SK-N-SH treated with all-trans-retinoic acid at 6 μM for 48 hours (cell line): ENCODE measurements around the gene ZGPAT.

Source experiments
- ATAC-seq: fragments of 200-7000 bp; cut with Tn5 transposase; 3 replicates; pipeline ENCODE4 v1.9.1; 2020; ENCODE audit warnings: mild to moderate bottlenecking, moderate library complexity
- ARNTL ChIP-seq: fragments of 450-650 bp; formaldehyde crosslinking; IDR thresholded peaks from 2 replicates; pipeline ENCODE4 v1.5.0; 2020; ENCODE audit warnings: low read depth, mild to moderate bottlenecking, moderate library complexity, borderline replicate concordance
- BACH2 ChIP-seq: fragments of 250-450 bp; sonication (Bioruptor Pico); IDR thresholded peaks from 2 replicates; pipeline ENCODE4 v1.9.0; 2021; ENCODE audit warnings: mild to moderate bottlenecking, borderline replicate concordance
- CSDC2 ChIP-seq: fragments of 250-450 bp; sonication (Bioruptor Pico); IDR thresholded peaks from 2 replicates; pipeline ENCODE4 v1.5.0; 2020; ENCODE audit warnings: mild to moderate bottlenecking, moderate library complexity
- CSRNP3 ChIP-seq: fragments of 250-450 bp; sonication (Bioruptor Pico); IDR thresholded peaks from 2 replicates; pipeline ENCODE4 v1.5.1; 2021; ENCODE audit warnings: mild to moderate bottlenecking, moderate library complexity
- ESRRG ChIP-seq: fragments of 250-450 bp; sonication (Bioruptor Pico); IDR thresholded peaks from 2 replicates; pipeline ENCODE4 v1.6.1; 2021; ENCODE audit warnings: mild to moderate bottlenecking
- GLIS3 ChIP-seq: fragments of 250-450 bp; sonication (Bioruptor Pico); IDR thresholded peaks from 2 replicates; pipeline ENCODE4 v1.5.0; 2020; ENCODE audit warnings: mild to moderate bottlenecking, moderate library complexity
- ISL1 ChIP-seq: fragments of 250-450 bp; sonication (Bioruptor Pico); IDR thresholded peaks from 2 replicates; pipeline ENCODE4 v2.1.2; 2022; ENCODE audit warnings: mild to moderate bottlenecking, moderate library complexity
- OSR1 ChIP-seq: fragments of 250-450 bp; sonication (Bioruptor Pico); IDR thresholded peaks from 2 replicates; pipeline ENCODE4 v1.8.0; 2022; ENCODE audit warnings: moderate library complexity, mild to moderate bottlenecking, inconsistent platforms
- PATZ1 ChIP-seq: fragments of 250-450 bp; sonication (Bioruptor Pico); IDR thresholded peaks from 2 replicates; pipeline ENCODE4 v1.8.0; 2020; ENCODE audit warnings: mild to moderate bottlenecking, moderate library complexity, borderline replicate concordance
- POU6F1 ChIP-seq: fragments of 250-450 bp; sonication (Bioruptor Pico); IDR thresholded peaks from 2 replicates; pipeline ENCODE4 v1.8.0; 2021; ENCODE audit warnings: low read depth, mild to moderate bottlenecking, moderate library complexity, borderline replicate concordance
- PPARA ChIP-seq: fragments of 250-450 bp; sonication (Bioruptor Pico); IDR thresholded peaks from 2 replicates; pipeline ENCODE4 v1.5.0; 2020; ENCODE audit warnings: mild to moderate bottlenecking, borderline replicate concordance
- RARB ChIP-seq: fragments of 250-450 bp; sonication (Bioruptor Pico); IDR thresholded peaks from 2 replicates; pipeline ENCODE4 v1.8.0; 2021; ENCODE audit warnings: mild to moderate bottlenecking, moderate library complexity
- TCF4 ChIP-seq: fragments of 250-450 bp; sonication (Bioruptor Pico); IDR thresholded peaks from 2 replicates; pipeline ENCODE4 v1.8.0; 2021; ENCODE audit warnings: mild to moderate bottlenecking, moderate library complexity, borderline replicate concordance
- TOX ChIP-seq: fragments of 250-450 bp; sonication (Bioruptor Pico); IDR thresholded peaks from 2 replicates; pipeline ENCODE4 v1.8.0; 2021; ENCODE audit warnings: mild to moderate bottlenecking, moderate library complexity, borderline replicate concordance
- ZC3H10 ChIP-seq: fragments of 250-450 bp; sonication (Bioruptor Pico); IDR thresholded peaks from 2 replicates; pipeline ENCODE4 v1.5.1; 2021; ENCODE audit warnings: mild to moderate bottlenecking, moderate library complexity
- ZFP30 ChIP-seq: fragments of 450-650 bp; formaldehyde crosslinking; IDR thresholded peaks from 2 replicates; pipeline ENCODE4 v1.5.0; 2022; ENCODE audit warnings: mild to moderate bottlenecking, moderate library complexity
- ZNF70 ChIP-seq: fragments of 450-650 bp; formaldehyde crosslinking; IDR thresholded peaks from 2 replicates; pipeline ENCODE4 v1.5.0; 2020; ENCODE audit warnings: mild to moderate bottlenecking, moderate library complexity
- ZNF8 ChIP-seq: fragments of 450-650 bp; formaldehyde crosslinking; IDR thresholded peaks from 2 replicates; pipeline ENCODE4 v1.5.0; 2020; ENCODE audit warnings: mild to moderate bottlenecking, moderate library complexity
- TF ChIP-seq, protein P1 (sequence below): fragments of 250-450 bp; sonication (Bioruptor Pico); IDR thresholded peaks from 2 replicates; pipeline ENCODE4 v1.5.0; 2020; ENCODE audit warnings: mild to moderate bottlenecking, moderate library complexity

ZGPAT gene

DNA sequence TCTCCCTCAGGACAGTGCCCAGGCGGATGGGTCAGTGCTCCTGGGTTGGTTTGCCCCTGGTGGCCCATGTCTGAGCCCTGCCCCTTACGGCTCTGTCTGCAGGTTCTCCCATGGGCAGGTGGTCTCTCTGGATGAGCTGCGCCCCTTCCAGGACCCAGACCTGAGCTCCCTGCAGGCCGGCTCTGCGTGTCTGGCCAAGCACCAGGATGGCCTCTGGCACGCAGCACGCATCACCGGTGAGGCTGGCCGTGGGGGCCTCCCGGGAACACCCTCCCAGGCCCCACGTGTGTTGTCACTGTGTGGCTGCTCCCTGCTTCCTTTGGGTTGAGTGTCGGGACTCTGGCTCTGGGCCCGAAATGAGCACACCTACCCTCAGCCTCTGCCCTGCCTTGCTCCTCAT lies 25.3 kb downstream of the ZGPAT start:
- ATAC-seq: no peak
- TF ChIP-seq OSR1 (CRISPR knock-in tag) (no peak), ZNF70 (CRISPR knock-in tag) (no peak), ARNTL (CRISPR knock-in tag) (no peak), ZFP30 (no peak), ZC3H10 (no peak), PPARA (no peak), CSDC2 (CRISPR knock-in tag) (no peak), ESRRG (CRISPR knock-in tag) (no peak)
- TF ChIP-seq, protein P1, sequence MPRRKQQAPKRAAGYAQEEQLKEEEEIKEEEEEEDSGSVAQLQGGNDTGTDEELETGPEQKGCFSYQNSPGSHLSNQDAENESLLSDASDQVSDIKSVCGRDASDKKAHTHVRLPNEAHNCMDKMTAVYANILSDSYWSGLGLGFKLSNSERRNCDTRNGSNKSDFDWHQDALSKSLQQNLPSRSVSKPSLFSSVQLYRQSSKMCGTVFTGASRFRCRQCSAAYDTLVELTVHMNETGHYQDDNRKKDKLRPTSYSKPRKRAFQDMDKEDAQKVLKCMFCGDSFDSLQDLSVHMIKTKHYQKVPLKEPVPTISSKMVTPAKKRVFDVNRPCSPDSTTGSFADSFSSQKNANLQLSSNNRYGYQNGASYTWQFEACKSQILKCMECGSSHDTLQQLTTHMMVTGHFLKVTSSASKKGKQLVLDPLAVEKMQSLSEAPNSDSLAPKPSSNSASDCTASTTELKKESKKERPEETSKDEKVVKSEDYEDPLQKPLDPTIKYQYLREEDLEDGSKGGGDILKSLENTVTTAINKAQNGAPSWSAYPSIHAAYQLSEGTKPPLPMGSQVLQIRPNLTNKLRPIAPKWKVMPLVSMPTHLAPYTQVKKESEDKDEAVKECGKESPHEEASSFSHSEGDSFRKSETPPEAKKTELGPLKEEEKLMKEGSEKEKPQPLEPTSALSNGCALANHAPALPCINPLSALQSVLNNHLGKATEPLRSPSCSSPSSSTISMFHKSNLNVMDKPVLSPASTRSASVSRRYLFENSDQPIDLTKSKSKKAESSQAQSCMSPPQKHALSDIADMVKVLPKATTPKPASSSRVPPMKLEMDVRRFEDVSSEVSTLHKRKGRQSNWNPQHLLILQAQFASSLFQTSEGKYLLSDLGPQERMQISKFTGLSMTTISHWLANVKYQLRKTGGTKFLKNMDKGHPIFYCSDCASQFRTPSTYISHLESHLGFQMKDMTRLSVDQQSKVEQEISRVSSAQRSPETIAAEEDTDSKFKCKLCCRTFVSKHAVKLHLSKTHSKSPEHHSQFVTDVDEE (CRISPR knock-in tag): no peak

DNA sequence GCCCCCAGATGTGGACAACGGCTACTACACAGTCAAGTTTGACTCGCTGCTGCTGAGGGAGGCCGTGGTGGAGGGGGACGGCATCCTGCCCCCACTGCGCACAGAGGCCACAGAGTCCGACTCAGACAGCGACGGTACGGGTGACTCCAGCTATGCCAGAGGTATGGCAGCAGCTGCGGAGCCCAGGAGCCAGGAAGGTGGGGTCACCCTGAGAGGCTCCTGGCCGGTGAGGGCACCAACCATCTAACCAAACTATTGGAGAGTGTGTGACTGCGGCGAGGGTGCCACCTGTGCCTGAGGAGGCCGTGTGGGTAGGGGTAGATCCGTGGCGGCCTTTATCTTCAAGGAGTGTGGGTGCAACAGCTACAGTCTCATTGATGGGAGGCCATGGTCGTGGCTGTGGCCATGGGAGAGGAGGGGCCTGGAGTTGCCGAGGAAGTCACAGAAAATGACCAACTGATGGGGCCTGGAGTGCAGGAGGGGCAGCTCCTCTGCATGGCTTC lies 25.8 kb downstream of the ZGPAT start:
- no peak for ATAC-seq
- TF ChIP-seq TOX (CRISPR knock-in tag) (no peak), TCF4 (CRISPR knock-in tag) (no peak), ZNF8 (no peak), BACH2 (CRISPR knock-in tag) (no peak), POU6F1 (CRISPR knock-in tag) (no peak), GLIS3 (CRISPR knock-in tag) (no peak), CSRNP3 (CRISPR knock-in tag) (no peak), OSR1 (CRISPR knock-in tag) (no peak), CSDC2 (CRISPR knock-in tag) (no peak), ISL1 (CRISPR knock-in tag) (no peak), RARB (CRISPR knock-in tag) (no peak), ZFP30 (no peak), PATZ1 (CRISPR knock-in tag) (no peak), PPARA (no peak), ARNTL (CRISPR knock-in tag) (no peak)
- TF ChIP-seq, protein P1 (CRISPR knock-in tag): no peak
